SU-DHL-6 (cell line): ENCODE data around the gene CLHC1.

Experiments
- H2AFZ ChIP-seq: fragments of 200-600 bp; sonication (generic); 2 replicates; pipeline ENCODE4 v1.6.1; 2014; ENCODE audit warnings: low read depth, mild to moderate bottlenecking, moderate library complexity, mixed read lengths, antibody characterized with exemption, low read length; ENCODE audit not compliant: severe bottlenecking
- H3F3A ChIP-seq: fragments of 200-600 bp; shearing (Covaris generic); 2 replicates; pipeline ENCODE4 v1.6.0; 2016; ENCODE audit warnings: antibody characterized with exemption, mild to moderate bottlenecking; ENCODE audit not compliant: insufficient read depth
- H3K27ac ChIP-seq: fragments of 200-600 bp; sonication (generic); 2 replicates; pipeline ENCODE4 v1.5.1; 2016; ENCODE audit warnings: low read depth, mild to moderate bottlenecking, low read length, moderate library complexity, mixed read lengths
- H3K27me3 ChIP-seq: fragments of 200-600 bp; sonication (generic), shearing (Covaris generic); 2 replicates; pipeline ENCODE4 v1.6.0; 2014; ENCODE audit warnings: mild to moderate bottlenecking, low read length
- H3K36me3 ChIP-seq: fragments of 200-600 bp; sonication (generic); 2 replicates; pipeline ENCODE4 v1.6.1; 2014; ENCODE audit warnings: mild to moderate bottlenecking, low read length, mixed read lengths
- H3K4me2 ChIP-seq: fragments of 300-600, 200-600 bp; shearing (Covaris generic), sonication (generic); 2 replicates; pipeline ENCODE4 v1.6.0; 2014; ENCODE audit warnings: low read length, low read depth, mild to moderate bottlenecking; ENCODE audit not compliant: poor library complexity, severe bottlenecking
- H3K4me3 ChIP-seq: fragments of 200-600 bp; sonication (generic); 2 replicates; pipeline ENCODE4 v1.5.1; 2014; ENCODE audit warnings: antibody characterized with exemption, low read length, mild to moderate bottlenecking, mixed read lengths; ENCODE audit not compliant: insufficient read depth, poor library complexity, severe bottlenecking
- H3K79me2 ChIP-seq: fragments of 200-600 bp; sonication (generic); 2 replicates; pipeline ENCODE4 v1.6.1; 2014; ENCODE audit warnings: mild to moderate bottlenecking, low read length, moderate library complexity; ENCODE audit not compliant: insufficient read depth
- H3K9ac ChIP-seq: fragments of 200-600 bp; sonication (generic); 2 replicates; pipeline ENCODE4 v1.7.0; 2014; ENCODE audit warnings: mild to moderate bottlenecking, low read length
- H3K9me2 ChIP-seq: fragments of 200-600 bp; sonication (generic); replicated peaks from 2 replicates; pipeline ENCODE4 v1.6.1; 2014; ENCODE audit warnings: low read length; ENCODE audit not compliant: insufficient read depth
- H3K9me3 ChIP-seq: fragments of 200-600 bp; sonication (generic); 2 replicates; pipeline ENCODE4 v1.6.1; 2014; ENCODE audit warnings: low read length, mixed read lengths; ENCODE audit not compliant: insufficient read depth
- H4K20me1 ChIP-seq: fragments of 200-600 bp; sonication (generic); 2 replicates; pipeline ENCODE4 v1.6.1; 2014; ENCODE audit warnings: low read depth, mild to moderate bottlenecking, antibody characterized with exemption, low read length, moderate library complexity, mixed read lengths
- EZH2phosphoT487 ChIP-seq: fragments of 200-600 bp; sonication (generic), shearing (Covaris generic); conservative IDR thresholded peaks from 2 replicates; pipeline ENCODE4 v1.6.1; 2018; ENCODE audit warnings: mild to moderate bottlenecking, antibody characterized with exemption, low read length, moderate library complexity, mixed read lengths
- TF ChIP-seq, protein P1 (sequence below): fragments of 200-600 bp; sonication (generic); IDR thresholded peaks from one replicate; pipeline ENCODE4 v1.5.1; 2017; ENCODE audit warnings: antibody characterized with exemption, mild to moderate bottlenecking, low read length, moderate library complexity; ENCODE audit not compliant: insufficient read depth, poor library complexity, severe bottlenecking

The CLHC1 gene

DNA sequence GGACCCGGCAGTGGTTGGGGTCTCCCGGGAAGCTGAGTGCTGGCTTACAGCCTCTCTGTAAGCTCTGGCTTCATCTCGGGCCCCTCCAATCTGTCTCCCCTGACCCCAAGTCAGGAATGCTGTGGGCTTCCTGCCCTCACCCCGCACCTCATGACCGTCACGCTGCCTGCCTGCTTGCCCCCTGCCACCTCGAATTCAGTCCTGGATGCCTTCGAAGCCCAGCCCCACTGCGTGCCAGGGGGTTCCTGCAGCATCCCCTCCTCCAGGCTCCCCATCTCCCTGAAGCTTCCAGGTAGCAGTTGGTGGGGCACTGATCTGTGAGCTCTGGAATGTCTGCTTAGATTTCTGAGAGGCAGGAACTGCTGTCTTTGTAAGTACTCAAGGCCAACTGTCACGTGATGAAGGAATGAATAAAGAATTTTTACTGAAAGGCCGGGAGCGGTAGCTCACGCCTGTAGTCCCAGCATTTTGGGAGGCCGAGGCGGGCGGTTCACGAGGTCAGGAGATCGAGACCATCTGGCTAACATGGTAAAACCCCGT, 6.5 kb downstream of the CLHC1 start:
- Histone ChIP-seq H3F3A (peaks cover 18% of the 10 kb centered on the region), H3K27me3 (no peaks in the 10 kb centered on the region), H3K9me2 (no peaks in the 10 kb centered on the region), H3K27ac (no peak overlapping the region), H3K4me2 (no peak overlapping the region), H2AFZ (no peak overlapping the region), H3K9me3 (no peaks in the 10 kb centered on the region), H3K79me2 (peaks cover 9% of the 10 kb centered on the region; the same call in 1 of the 2 replicates), H3K36me3 (no peaks in the 10 kb centered on the region), H4K20me1 (no peaks in the 10 kb centered on the region), H3K4me3 (no peak overlapping the region), H3K9ac (no peak overlapping the region)
- no peak for TF ChIP-seq EZH2phosphoT487

DNA sequence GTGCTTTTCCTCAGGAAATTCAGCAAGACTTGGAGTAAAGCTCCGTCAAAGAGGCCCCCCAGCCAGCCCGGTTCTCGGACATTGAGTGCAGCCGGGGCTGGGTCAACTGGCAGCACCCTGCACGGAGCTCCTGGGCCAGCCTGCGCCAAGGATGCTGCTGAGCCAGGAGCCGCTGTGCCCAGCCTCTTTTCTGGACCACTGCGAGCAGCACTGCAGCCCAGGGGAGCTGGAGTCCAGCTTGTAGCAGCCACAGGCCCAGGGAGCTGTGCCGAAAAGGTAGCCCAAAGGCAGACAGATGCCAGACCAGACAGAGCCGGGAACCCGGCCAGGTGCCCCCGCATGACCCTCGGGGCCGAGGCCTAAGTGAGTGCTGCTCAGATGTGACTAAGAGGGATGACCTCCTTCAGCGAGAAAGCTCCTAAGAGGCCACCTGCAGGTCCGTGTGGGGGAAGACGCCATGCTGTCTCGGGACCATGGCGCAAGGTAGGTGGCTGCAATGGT, 7.3 kb downstream of the CLHC1 start:
- Histone ChIP-seq H3K27ac (no peak overlapping the region), H4K20me1 (no peaks in the 10 kb centered on the region), H3K4me3 (no peak overlapping the region), H3K4me2 (no peak overlapping the region), H2AFZ (no peak overlapping the region), H3K9ac (no peak overlapping the region), H3K36me3 (no peaks in the 10 kb centered on the region), H3K9me2 (no peaks in the 10 kb centered on the region), H3K79me2 (peaks cover 9% of the 10 kb centered on the region; the same call in 1 of the 2 replicates), H3K9me3 (no peaks in the 10 kb centered on the region), H3F3A (peaks cover 18% of the 10 kb centered on the region), H3K27me3 (no peaks in the 10 kb centered on the region)
- TF ChIP-seq, protein P1, sequence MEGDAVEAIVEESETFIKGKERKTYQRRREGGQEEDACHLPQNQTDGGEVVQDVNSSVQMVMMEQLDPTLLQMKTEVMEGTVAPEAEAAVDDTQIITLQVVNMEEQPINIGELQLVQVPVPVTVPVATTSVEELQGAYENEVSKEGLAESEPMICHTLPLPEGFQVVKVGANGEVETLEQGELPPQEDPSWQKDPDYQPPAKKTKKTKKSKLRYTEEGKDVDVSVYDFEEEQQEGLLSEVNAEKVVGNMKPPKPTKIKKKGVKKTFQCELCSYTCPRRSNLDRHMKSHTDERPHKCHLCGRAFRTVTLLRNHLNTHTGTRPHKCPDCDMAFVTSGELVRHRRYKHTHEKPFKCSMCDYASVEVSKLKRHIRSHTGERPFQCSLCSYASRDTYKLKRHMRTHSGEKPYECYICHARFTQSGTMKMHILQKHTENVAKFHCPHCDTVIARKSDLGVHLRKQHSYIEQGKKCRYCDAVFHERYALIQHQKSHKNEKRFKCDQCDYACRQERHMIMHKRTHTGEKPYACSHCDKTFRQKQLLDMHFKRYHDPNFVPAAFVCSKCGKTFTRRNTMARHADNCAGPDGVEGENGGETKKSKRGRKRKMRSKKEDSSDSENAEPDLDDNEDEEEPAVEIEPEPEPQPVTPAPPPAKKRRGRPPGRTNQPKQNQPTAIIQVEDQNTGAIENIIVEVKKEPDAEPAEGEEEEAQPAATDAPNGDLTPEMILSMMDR: no peak

DNA sequence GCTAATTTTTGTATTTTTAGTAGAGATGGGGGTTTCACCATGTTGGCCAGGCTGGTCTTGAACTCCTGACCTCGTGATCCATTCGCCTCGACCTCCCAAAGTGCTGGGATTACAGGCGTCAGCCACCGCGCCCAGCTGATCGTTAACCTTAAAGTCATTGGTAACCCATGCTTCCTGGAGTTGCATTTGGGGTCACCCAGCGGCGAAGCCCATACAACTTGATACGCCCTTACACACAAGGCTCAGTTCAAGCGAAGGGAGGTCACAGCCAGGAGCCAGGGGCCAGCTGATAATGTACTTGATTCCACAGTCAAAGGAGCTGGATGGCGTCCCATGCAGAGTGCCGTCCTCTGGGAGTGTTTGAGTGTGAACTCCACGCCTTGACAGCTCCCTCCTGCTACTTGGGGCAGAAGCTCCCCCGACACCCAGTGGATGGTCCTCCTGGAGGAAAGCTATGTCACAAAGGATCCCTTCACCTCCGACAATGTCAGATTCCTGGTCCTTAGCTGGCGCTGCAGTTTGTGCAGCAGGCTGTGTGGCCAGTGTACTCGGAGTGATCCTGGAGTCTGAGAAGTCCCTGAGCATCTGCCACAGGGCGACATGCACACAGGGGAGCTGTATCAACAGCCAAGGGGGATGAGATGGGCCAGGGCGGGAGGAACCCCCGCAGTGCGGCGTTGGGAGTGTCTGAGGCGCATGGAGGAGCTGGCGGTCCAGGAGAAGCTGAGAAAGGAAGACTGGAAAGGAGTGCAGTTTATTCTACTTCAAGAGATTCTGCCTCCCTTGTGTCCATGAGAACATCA, 7.9 kb downstream of the CLHC1 start:
- H3K9ac ChIP-seq: peak overlapping the region; percentile 65; the same call in 1 of the 2 replicates
- no peak overlapping the region for H3K4me3 ChIP-seq

More for the DNA sequence above, 7.9 kb downstream of the CLHC1 start:
- Histone ChIP-seq H3K4me2 (peak overlapping the region; percentile 99), H2AFZ (peak overlapping the region; percentile 91), H3K79me2 (peaks cover 9% of the 10 kb centered on the region; the same call in 1 of the 2 replicates), H4K20me1 (no peaks in the 10 kb centered on the region), H3K9me2 (no peaks in the 10 kb centered on the region), H3K27ac (peak overlapping the region; percentile 77), H3K9me3 (no peaks in the 10 kb centered on the region), H3K27me3 (no peaks in the 10 kb centered on the region), H3K36me3 (no peaks in the 10 kb centered on the region), H3F3A (peaks cover 18% of the 10 kb centered on the region)
- TF ChIP-seq EZH2phosphoT487: no peak
- TF ChIP-seq, protein P1: no peak
